Measurements from ENCODE around the gene IPO5. TPM values are rescaled to one million over a fixed set of nuclear protein-coding genes. Genes with fewer than 3 reads are reported as not detected.

Gene IPO5
- total and polyA plus RNA-seq, 2 of the 4 experiments (the other 2 are of a cell fraction), result 89.2 to 270 TPM

Small RNA genes lying within 50 kb of the gene (microRNA-seq; reads per million reads assigned to microRNA genes)
- gene FTLP8 (ENCODE audit: insufficient read depth, insufficient read length), result not detected

Small RNA genes lying within 50 kb of the gene (small RNA-seq; reads per million reads assigned to genes)
- gene FTLP8, result 0 to 0.04 (median 0) reads per million in 5 experiments

Other genes starting within 250 kb of the IPO5 start
- 48.3 and 57.0 TPM in 2 replicates for gene FARP1, start 189.4 kb downstream of the IPO5 start, total RNA-seq (2012; rRNA removed)
- gene FARP1, start 189.4 kb downstream of the IPO5 start, polyA plus RNA-seq (2012; rRNA removed), result 32.6 and 39.6 TPM in 2 replicates
- gene RNF113B, start 223.6 kb downstream of the IPO5 start, total RNA-seq (2012; rRNA removed), result not detected in 2 replicates
- not detected in 2 replicates for gene RNF113B, start 223.6 kb downstream of the IPO5 start, polyA plus RNA-seq (2012; rRNA removed)

All from IMR-90 (cell line).